ENCODE measurements around the gene ACOD1. TPM values are rescaled to one million over a fixed set of nuclear protein-coding genes. Genes with fewer than 3 reads are reported as not detected.

The ACOD1 gene
- total and polyA plus RNA-seq, 2 of the 13 experiments (the other 11 are each of a cell fraction or from before 2014, with no cell fraction given), result not detected

DNA sequence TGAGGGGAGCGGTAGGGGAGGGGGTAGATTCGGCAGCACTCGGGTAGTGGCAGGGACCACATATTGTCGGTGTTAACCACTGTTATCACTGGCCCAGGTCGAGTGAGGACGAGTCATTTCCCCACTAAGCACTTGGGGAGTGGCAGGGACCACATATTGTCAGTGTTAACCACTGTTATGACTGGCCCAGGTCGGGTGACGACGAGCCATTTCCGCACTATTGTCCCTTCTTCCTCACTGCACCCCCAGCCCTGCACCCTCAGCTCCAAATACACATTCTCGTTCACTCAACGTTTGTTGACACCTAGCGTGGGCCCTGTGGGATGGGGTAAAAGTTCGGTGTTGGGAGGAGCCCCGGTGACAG lies 43.1 kb downstream of the ACOD1 start (continued):
- TF ChIP-seq ZSCAN22 (CRISPR knock-in tag; IDR thresholded peaks at IDR 0.05), result no peak
- no peak for TF ChIP-seq SIX1 (CRISPR knock-in tag; IDR thresholded peaks at IDR 0.05; ENCODE audit: borderline replicate concordance)
- no peak for TF ChIP-seq ZNF720 (CRISPR knock-in tag; IDR thresholded peaks at IDR 0.05)
- TF ChIP-seq, protein P1, sequence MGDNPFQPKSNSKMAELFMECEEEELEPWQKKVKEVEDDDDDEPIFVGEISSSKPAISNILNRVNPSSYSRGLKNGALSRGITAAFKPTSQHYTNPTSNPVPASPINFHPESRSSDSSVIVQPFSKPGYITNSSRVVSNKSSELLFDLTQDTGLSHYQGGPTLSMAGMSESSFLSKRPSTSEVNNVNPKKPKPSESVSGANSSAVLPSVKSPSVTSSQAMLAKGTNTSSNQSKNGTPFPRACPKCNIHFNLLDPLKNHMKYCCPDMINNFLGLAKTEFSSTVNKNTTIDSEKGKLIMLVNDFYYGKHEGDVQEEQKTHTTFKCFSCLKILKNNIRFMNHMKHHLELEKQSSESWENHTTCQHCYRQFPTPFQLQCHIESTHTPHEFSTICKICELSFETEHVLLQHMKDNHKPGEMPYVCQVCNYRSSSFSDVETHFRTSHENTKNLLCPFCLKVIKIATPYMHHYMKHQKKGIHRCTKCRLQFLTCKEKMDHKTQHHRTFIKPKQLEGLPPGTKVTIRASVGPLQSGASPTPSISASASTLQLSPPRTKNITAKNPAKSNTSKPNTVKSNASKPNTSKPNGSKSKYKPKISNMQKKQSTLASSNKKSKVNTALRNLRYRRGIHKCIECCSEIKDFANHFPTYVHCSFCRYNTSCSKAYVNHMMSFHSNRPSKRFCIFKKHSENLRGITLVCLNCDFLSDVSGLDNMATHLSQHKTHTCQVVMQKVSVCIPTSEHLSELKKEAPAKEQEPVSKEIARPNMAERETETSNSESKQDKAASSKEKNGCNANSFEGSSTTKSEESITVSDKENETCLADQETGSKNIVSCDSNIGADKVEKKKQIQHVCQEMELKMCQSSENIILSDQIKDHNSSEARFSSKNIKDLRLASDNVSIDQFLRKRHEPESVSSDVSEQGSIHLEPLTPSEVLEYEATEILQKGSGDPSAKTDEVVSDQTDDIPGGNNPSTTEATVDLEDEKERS (CRISPR knock-in tag; IDR thresholded peaks at IDR 0.05), result 0 out of 2 replicates have a peak, but pooled peaks have one; percentile 20

DNA sequence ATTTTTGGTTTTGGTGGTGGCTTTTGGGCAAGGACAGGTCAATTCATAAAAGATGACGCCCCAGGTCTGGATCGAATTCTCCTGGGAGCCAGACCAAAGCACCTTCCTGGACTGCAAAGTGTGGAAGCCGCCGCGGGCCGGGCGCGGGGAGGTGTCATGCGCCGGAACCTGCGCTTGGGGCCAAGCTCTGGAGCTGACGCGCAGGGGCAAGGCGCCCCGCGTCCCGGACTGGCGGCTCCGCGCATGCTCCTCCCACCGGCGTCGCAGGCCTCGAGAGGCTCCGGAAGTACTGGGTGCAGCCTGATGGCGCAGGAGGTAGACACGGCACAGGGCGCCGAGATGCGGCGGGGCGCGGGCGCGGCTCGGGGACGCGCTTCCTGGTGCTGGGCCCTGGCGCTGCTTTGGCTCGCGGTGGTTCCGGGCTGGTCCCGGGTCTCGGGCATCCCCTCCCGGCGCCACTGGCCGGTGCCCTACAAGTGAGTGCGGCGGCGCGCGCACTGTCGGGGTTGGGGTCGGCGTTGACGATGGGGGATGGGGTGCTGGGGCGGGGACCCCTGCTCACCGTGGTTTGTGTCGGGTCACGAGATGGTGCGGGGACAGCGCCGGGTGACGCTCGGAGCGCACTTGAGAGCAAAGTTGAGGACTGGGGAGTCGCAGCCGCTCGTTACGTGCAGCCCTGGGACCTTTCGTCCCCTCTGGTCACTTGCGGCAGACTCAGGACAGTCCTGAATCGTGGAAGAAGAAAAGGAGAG lies 43.7 kb downstream of the ACOD1 start, which contains the start of gene CLN5:
CLN5 (plus strand) TSS at position 286 of the 752 bp plus-strand sequence; CDS start at position 304, 18 bp downstream.
- ChIA-PET CTCF (ENCODE audit: low intra/inter-chr PET ratio, low total read pairs) (no interaction called here), POLR2A (interaction anchor here (0.9 to 2.3 kb wide), 4 partner anchors 10 to 34 kb away, joined by 3 to 12 read pairs (median 6); partner anchors contain the start of gene FBXL3)
- Histone ChIP-seq H3K4me2 (ENCODE audit: low read depth, low read length) (peak within 1 kb of the TSS; percentile 85), H2AFZ (ENCODE audit: low read length) (peak within 1 kb of the TSS; percentile 55), H3K36me3 (replicated peaks in 1 of 2; ENCODE audit: control insufficient read depth in 1 of 2, insufficient read depth in 2 of 2, low read length in 2 of 2) (0 out of 5 replicates have a peak, but pooled peaks cover 0 to 4% of the 10 kb centered on the region in 2 experiments), H4K20me1 (ENCODE audit: insufficient read depth, low read length) (no peaks in the 10 kb centered on the region), H3K27me3 (ENCODE audit: control insufficient read depth in 1 of 2, insufficient read depth in 2 of 2, low read length in 2 of 2) (peaks cover 0 to 12% of the 10 kb centered on the region in 2 experiments; a peak in 3 of 5 replicates), H3K27ac (ENCODE audit: extremely low read length, insufficient read depth, low read length) (peak within 1 kb of the TSS; percentile 79), H3K9me3 (ENCODE audit: low read length) (no peaks in the 10 kb centered on the region), H3K4me1 (ENCODE audit: insufficient read depth, low read length) (peaks cover 27% of the 10 kb centered on the region), H3K9ac (ENCODE audit: insufficient read depth, low read depth, low read length) (peak within 1 kb of the TSS; percentile 84), H3K79me2 (ENCODE audit: insufficient read depth, low read length) (no peaks in the 10 kb centered on the region), H3K4me3 (replicated peaks in 1 of 3; ENCODE audit: insufficient read depth in 1 of 3, low read depth in 2 of 3, low read length in 3 of 3) (peak within 1 kb of the TSS; percentile 70 to 80 (median 73))
- BruUV-seq (replicated peaks), result no TSS peak
- ATAC-seq (peak; percentile 96), FAIRE-seq (no peak), DNase-seq (ENCODE audit: low spot score) (peak; percentile 86)
- WGBS (ENCODE audit: low lambda C conversion rate), result 1% methylated on average over 21 of the region's 73 CpGs
- in situ Hi-C loops (cut with HindIII; ENCODE audit: extremely low pct_ligation_motif_present, low pct_unique_long_range_greater_than_20kb) (no loop called here), intact Hi-C loops (cut with micrococcal nuclease; ENCODE audit: unreplicated experiment) (no loop called here)
- TF ChIP-seq ZNF143 (CRISPR knock-in tag; IDR thresholded peaks at IDR 0.05) (peak; percentile 42; the same call in 1 of the 2 replicates), GABPA (IDR thresholded peaks at IDR 0.05; ENCODE audit: low read depth, low read length) (peak; percentile 73), GABPA (CRISPR knock-in tag; IDR thresholded peaks at IDR 0.05; ENCODE audit: low read depth) (peak; percentile 85), EZH2 (conservative IDR thresholded peaks at IDR 0.05; ENCODE audit: low read depth, low read length) (no peak), RBM22 (optimal IDR thresholded peaks at IDR 0.05; ENCODE audit: low read length) (no peak), AGO2 (optimal IDR thresholded peaks at IDR 0.05; ENCODE audit: low read depth, low read length) (peak; percentile 44), ZNF850 (CRISPR knock-in tag; conservative IDR thresholded peaks at IDR 0.05) (0 out of 2 replicates have a peak, but pooled peaks have one; percentile 44), RAD51 (IDR thresholded peaks at IDR 0.05; ENCODE audit: borderline replicate concordance) (no peak), FOXA3 (CRISPR knock-in tag; IDR thresholded peaks at IDR 0.05) (no peak; the same call in none of the 2 replicates), DMAP1 (CRISPR knock-in tag; IDR thresholded peaks at IDR 0.05) (peak; percentile 70), GTF2F1 (IDR thresholded peaks at IDR 0.05; ENCODE audit: low read length) (no peak), JUN (CRISPR knock-in tag; IDR thresholded peaks at IDR 0.05) (no peak), IKZF4 (CRISPR knock-in tag; IDR thresholded peaks at IDR 0.05; ENCODE audit: borderline replicate concordance, low read depth, not compliant biosample characterization) (no peak), RAD21 (CRISPR knock-in tag; IDR thresholded peaks at IDR 0.05) (peak; percentile 28; the same call in 1 of the 2 replicates)
- TF ChIP-seq, protein P2, sequence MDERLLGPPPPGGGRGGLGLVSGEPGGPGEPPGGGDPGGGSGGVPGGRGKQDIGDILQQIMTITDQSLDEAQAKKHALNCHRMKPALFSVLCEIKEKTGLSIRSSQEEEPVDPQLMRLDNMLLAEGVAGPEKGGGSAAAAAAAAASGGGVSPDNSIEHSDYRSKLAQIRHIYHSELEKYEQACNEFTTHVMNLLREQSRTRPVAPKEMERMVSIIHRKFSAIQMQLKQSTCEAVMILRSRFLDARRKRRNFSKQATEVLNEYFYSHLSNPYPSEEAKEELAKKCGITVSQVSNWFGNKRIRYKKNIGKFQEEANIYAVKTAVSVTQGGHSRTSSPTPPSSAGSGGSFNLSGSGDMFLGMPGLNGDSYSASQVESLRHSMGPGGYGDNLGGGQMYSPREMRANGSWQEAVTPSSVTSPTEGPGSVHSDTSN (CRISPR knock-in tag; IDR thresholded peaks at IDR 0.05), result no peak
